HL-60 (cell line): ENCODE measurements around the gene CAMTA1.

Source experiments
- CTCF ChIP-seq: IDR thresholded peaks from one replicate; pipeline ENCODE4 v1.5.1; 2011; ENCODE audit warnings: low read length, control low read depth, inconsistent platforms; ENCODE audit not compliant: insufficient read depth
- POLR2AphosphoS5 ChIP-seq: IDR thresholded peaks from 2 replicates; pipeline ENCODE4 v1.6.1; 2012; ENCODE audit warnings: low read depth
- SPI1 ChIP-seq: IDR thresholded peaks from 2 replicates; pipeline ENCODE4 v1.6.1; 2012; ENCODE audit warnings: low read depth, mild to moderate bottlenecking, borderline replicate concordance

- TF ChIP-seq SPI1 = no peak
- TF ChIP-seq CTCF = no peak
- TF ChIP-seq POLR2AphosphoS5 = no peak
Observed at GRCh38 chr1:7475691-7476090, 690.4 kb downstream of the CAMTA1 start.
